Suprapubic skin (tissue), 3 donors: ENCODE measurements around the gene ENTPD2.

Source experiments
- POLR2A ChIP-seq, 2 donors: fragments of 450-650 bp; IDR thresholded peaks; one replicate each; pipeline ENCODE4 v1.6.1; 2017; ENCODE audit warnings: antibody characterized with exemption in 2 of 2, mild to moderate bottlenecking in 2 of 2, moderate library complexity in 2 of 2
- TF ChIP-seq, protein P1 (sequence below), 2 donors: fragments of 200-600 bp in 1 of 2; fragments of 450-650 bp in 1 of 2; sonication (generic) in 1 of 2; IDR thresholded peaks; one replicate each; pipeline ENCODE4 v1.5.1; 2016 to 2019; ENCODE audit warnings: antibody characterized with exemption in 2 of 2, mild to moderate bottlenecking in 1 of 2, moderate library complexity in 1 of 2

DNA sequence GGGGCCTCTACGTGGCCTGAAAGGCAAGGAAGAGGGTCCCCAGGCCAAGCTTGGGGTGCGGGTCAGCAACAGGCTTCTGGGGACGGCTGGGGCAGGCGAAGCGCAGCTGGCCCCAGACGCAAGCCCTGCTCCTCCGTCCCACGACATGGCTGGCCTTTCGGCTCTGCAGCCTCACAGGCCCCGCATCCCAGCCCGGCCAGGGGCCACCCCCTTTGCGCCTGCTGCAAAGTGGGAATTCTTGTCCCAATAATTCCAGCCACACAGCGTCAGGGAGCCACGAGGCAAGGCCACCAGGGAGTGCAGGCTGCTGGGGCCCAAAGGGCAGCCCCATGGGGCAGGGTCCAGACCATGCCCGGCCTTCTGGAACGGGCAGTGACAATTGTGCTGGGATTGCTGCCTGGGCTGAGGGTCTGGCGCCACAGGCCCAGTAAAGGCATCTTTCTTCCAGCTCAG is 1.1 kb upstream of the ENTPD2 start:
- TF ChIP-seq, protein P1, sequence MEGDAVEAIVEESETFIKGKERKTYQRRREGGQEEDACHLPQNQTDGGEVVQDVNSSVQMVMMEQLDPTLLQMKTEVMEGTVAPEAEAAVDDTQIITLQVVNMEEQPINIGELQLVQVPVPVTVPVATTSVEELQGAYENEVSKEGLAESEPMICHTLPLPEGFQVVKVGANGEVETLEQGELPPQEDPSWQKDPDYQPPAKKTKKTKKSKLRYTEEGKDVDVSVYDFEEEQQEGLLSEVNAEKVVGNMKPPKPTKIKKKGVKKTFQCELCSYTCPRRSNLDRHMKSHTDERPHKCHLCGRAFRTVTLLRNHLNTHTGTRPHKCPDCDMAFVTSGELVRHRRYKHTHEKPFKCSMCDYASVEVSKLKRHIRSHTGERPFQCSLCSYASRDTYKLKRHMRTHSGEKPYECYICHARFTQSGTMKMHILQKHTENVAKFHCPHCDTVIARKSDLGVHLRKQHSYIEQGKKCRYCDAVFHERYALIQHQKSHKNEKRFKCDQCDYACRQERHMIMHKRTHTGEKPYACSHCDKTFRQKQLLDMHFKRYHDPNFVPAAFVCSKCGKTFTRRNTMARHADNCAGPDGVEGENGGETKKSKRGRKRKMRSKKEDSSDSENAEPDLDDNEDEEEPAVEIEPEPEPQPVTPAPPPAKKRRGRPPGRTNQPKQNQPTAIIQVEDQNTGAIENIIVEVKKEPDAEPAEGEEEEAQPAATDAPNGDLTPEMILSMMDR (IDR thresholded peaks at IDR 0.05): no peak
- no peak for TF ChIP-seq POLR2A (IDR thresholded peaks at IDR 0.05)
